HepG2 (cell line): Measurements from ENCODE around the gene SLC23A3. TPM values are rescaled to one million over a fixed set of nuclear protein-coding genes. Genes with fewer than 3 reads are reported as not detected.

Source experiments
- ATAC-seq: fragments of 200-7000 bp; cut with Tn5 transposase; 3 replicates; pipeline ENCODE4 v1.9.1; 2020; ENCODE audit warnings: mild to moderate bottlenecking, moderate library complexity
- BruUV-seq: library from RNA; stranded (reverse); fragments of 400-500 nt; replicated peaks from 2 replicates; lab custom pipeline; 2021; lab: Mats Ljungman, UMichigan
- CTCF ChIA-PET: fragments of 300-600 bp; formaldehyde crosslinking; extraction: SDS; loops from one replicate; lab custom pipeline; 2021; ENCODE audit warnings: low total read pairs, inconsistent platforms, low intra/inter-chr PET ratio; lab: Yijun Ruan, JAX
- POLR2A ChIA-PET: fragments of 350-600 bp; sonication (Branson Sonifier 250); formaldehyde crosslinking; loops from one replicate; lab custom pipeline; 2020; ENCODE audit warnings: antibody characterized with exemption, inconsistent platforms; lab: Yijun Ruan, JAX
- DNase-seq: peaks from one replicate; pipeline ENCODE4 v3.0.0-alpha.2; 2015; ENCODE audit warnings: low spot score
- FAIRE-seq: peaks from 3 replicates; lab custom pipeline; 2011; peaks lifted over from hg19 to GRCh38; lab: Jason Lieb, UNC
- H2AFZ ChIP-seq: one replicate; pipeline ENCODE4 v1.6.1; 2011; ENCODE audit warnings: low read length, inconsistent platforms
- H3K27ac ChIP-seq: fragments of 300-600 bp; 3 replicates; pipeline ENCODE4 v1.8.0; 2011; ENCODE audit warnings: mixed run types, mild to moderate bottlenecking, mixed read lengths, low read length, inconsistent platforms; ENCODE audit not compliant: insufficient read depth; ENCODE audit errors: extremely low read length
- H3K27me3 ChIP-seq, 2 experiments: fragments of 200-600 bp in 1 of 2; 2 replicates in 1 of 2; 3 replicates in 1 of 2; pipeline versions ENCODE4 v1.6.0 to v1.8.0; 2011; ENCODE audit warnings: low read length in 2 of 2, mild to moderate bottlenecking in 2 of 2, moderate library complexity in 2 of 2, inconsistent platforms in 1 of 2; ENCODE audit not compliant: insufficient read depth in 2 of 2, control insufficient read depth in 1 of 2
- H3K36me3 ChIP-seq, 2 experiments: fragments of 200-600 bp in 1 of 2; replicated peaks in 1 of 2; 2 replicates in 1 of 2; 3 replicates in 1 of 2; pipeline versions ENCODE4 v1.5.1 to v1.8.0; 2011; ENCODE audit warnings: low read length in 2 of 2, inconsistent platforms in 1 of 2; ENCODE audit not compliant: insufficient read depth in 2 of 2, control insufficient read depth in 1 of 2
- H3K4me1 ChIP-seq: 2 replicates; pipeline ENCODE4 v1.5.1; 2012; ENCODE audit warnings: low read length, inconsistent platforms; ENCODE audit not compliant: insufficient read depth
- H3K4me2 ChIP-seq: 2 replicates; pipeline ENCODE4 v1.6.0; 2011; ENCODE audit warnings: low read depth, low read length, inconsistent platforms
- H3K4me3 ChIP-seq, 3 experiments: fragments of 200-600 bp in 1 of 3; sonication (generic), shearing (Covaris generic) in 1 of 3; replicated peaks in 1 of 3; 2 replicates each; pipeline ENCODE4 v1.5.1; 2011 to 2016; ENCODE audit warnings: low read length in 3 of 3, inconsistent platforms in 2 of 3, low read depth in 2 of 3, mild to moderate bottlenecking in 2 of 3, control low read depth in 1 of 3, mixed read lengths in 1 of 3; ENCODE audit not compliant: insufficient read depth in 1 of 3
- H3K79me2 ChIP-seq: one replicate; pipeline ENCODE4 v1.6.1; 2011; ENCODE audit warnings: low read length, inconsistent platforms; ENCODE audit not compliant: insufficient read depth
- H3K9ac ChIP-seq: 2 replicates; pipeline ENCODE4 v1.6.0; 2011; ENCODE audit warnings: mild to moderate bottlenecking, low read depth, low read length, inconsistent platforms; ENCODE audit not compliant: insufficient read depth
- H3K9me3 ChIP-seq: 2 replicates; pipeline ENCODE4 v1.5.1; 2012; ENCODE audit warnings: mild to moderate bottlenecking, low read length
- H4K20me1 ChIP-seq: 2 replicates; pipeline ENCODE4 v1.6.0; 2011; ENCODE audit warnings: inconsistent platforms, mild to moderate bottlenecking, low read length, moderate library complexity; ENCODE audit not compliant: insufficient read depth
- BRD4 ChIP-seq: sonication (generic); formaldehyde crosslinking; IDR thresholded peaks from 2 replicates; pipeline ENCODE4 v1.4.0; 2020; ENCODE audit warnings: missing genetic modification reagents
- GPBP1L1 ChIP-seq: sonication (generic); formaldehyde crosslinking; IDR thresholded peaks from 2 replicates; pipeline ENCODE4 v1.5.0; 2020; ENCODE audit warnings: mild to moderate bottlenecking, missing genetic modification reagents
- MTF2 ChIP-seq: sonication (generic); formaldehyde crosslinking; IDR thresholded peaks from 2 replicates; pipeline ENCODE4 v1.5.0; 2020; ENCODE audit warnings: missing genetic modification reagents, borderline replicate concordance
- NBN ChIP-seq: fragments of 450-650 bp; conservative IDR thresholded peaks from 2 replicates; pipeline ENCODE4 v1.6.1; 2017
- REXO4 ChIP-seq: sonication (generic); formaldehyde crosslinking; IDR thresholded peaks from 2 replicates; pipeline ENCODE4 v1.8.0; 2022; ENCODE audit warnings: missing genetic modification reagents, mild to moderate bottlenecking, borderline replicate concordance
- RORA ChIP-seq: sonication (generic); formaldehyde crosslinking; IDR thresholded peaks from 2 replicates; pipeline ENCODE4 v1.5.0; 2020; ENCODE audit warnings: mild to moderate bottlenecking, missing genetic modification reagents, moderate library complexity
- SMAD1 ChIP-seq: sonication (generic); formaldehyde crosslinking; IDR thresholded peaks from 2 replicates; pipeline ENCODE4 v1.4.0; 2020; ENCODE audit warnings: missing genetic modification reagents, low read depth, mild to moderate bottlenecking, borderline replicate concordance
- SMARCC2 ChIP-seq: fragments of 450-650 bp; IDR thresholded peaks from 2 replicates; pipeline ENCODE4 v1.6.1; 2017; ENCODE audit warnings: antibody characterized with exemption, mild to moderate bottlenecking
- TGIF2 ChIP-seq: IDR thresholded peaks from 2 replicates; pipeline ENCODE4 v1.6.1; 2016; ENCODE audit warnings: control low read depth, missing compliant biosample characterization
- ZBTB42 ChIP-seq: sonication (generic); formaldehyde crosslinking; IDR thresholded peaks from 2 replicates; pipeline ENCODE4 v1.5.0; 2020; ENCODE audit warnings: mild to moderate bottlenecking, missing genetic modification reagents
- ZNF367 ChIP-seq: sonication (generic); formaldehyde crosslinking; IDR thresholded peaks from 2 replicates; pipeline ENCODE4 v1.4.0; 2020; ENCODE audit warnings: missing genetic modification reagents, borderline replicate concordance
- ZNF512B ChIP-seq: sonication (generic); formaldehyde crosslinking; IDR thresholded peaks from 2 replicates; pipeline ENCODE4 v1.5.1; 2020; ENCODE audit warnings: missing genetic modification reagents, mild to moderate bottlenecking, borderline replicate concordance
- ZNF558 ChIP-seq: sonication (generic); formaldehyde crosslinking; IDR thresholded peaks from 2 replicates; pipeline ENCODE4 v1.9.0; 2022; ENCODE audit warnings: mild to moderate bottlenecking, missing genetic modification reagents, borderline replicate concordance
- ZNF572 ChIP-seq: sonication (generic); formaldehyde crosslinking; IDR thresholded peaks from 2 replicates; pipeline ENCODE4 v1.5.1; 2020; ENCODE audit warnings: mild to moderate bottlenecking, missing genetic modification reagents
- ZNF619 ChIP-seq: sonication (generic); formaldehyde crosslinking; IDR thresholded peaks from 2 replicates; pipeline ENCODE4 v1.4.0; 2020; ENCODE audit warnings: mild to moderate bottlenecking, missing genetic modification reagents
- ZNF790 ChIP-seq: sonication (generic); formaldehyde crosslinking; IDR thresholded peaks from 2 replicates; pipeline ENCODE4 v1.8.0; 2022; ENCODE audit warnings: missing genetic modification reagents, mild to moderate bottlenecking, borderline replicate concordance
- WGBS: methylation state at CpG from one replicate; pipeline ENCODE4 v1.1.6; 2017; ENCODE audit warnings: low lambda C conversion rate; 5-methylcytosine and 5-hydroxymethylcytosine counted together
- in situ Hi-C: cut with HindIII; loops from 2 replicates; pipeline ENCODE4 v1.10.0; 2017; ENCODE audit warnings: low pct_unique_long_range_greater_than_20kb; ENCODE audit not compliant: extremely low pct_ligation_motif_present
- intact Hi-C: fragments of 100-400 bp; cut with micrococcal nuclease; formaldehyde crosslinking; loops from one replicate; pipeline ENCODE4 v1.10.0; 2022; ENCODE audit not compliant: unreplicated experiment
- polyA plus RNA-seq, 8 experiments: library from polyadenylated mRNA; depleted of rRNA in 3 of 8; stranded (reverse) in 7 of 8; unstranded in 1 of 8; fragments of >200 nt; fragmentation: Illumina TruSeq in 4 of 8; extraction: Trizol in 4 of 8; gene quantifications; 2 replicates each; pipeline versions ENCODE4 v1.2.1 to v1.2.3, GENCODE V29; 2011 to 2016; ENCODE audit warnings: low read depth in 4 of 8, missing spikeins in 1 of 8, mixed read lengths in 1 of 8; ENCODE audit not compliant: insufficient read depth in 1 of 8
- total RNA-seq, 5 experiments: library from RNA; depleted of rRNA; stranded (reverse); fragments of >200 nt; fragmentation: Illumina TruSeq; extraction: Trizol; gene quantifications; 2 replicates each; pipeline ENCODE4 v1.2.3, GENCODE V29; 2016; ENCODE audit warnings: low read depth in 1 of 5
- TF ChIP-seq, protein P1 (sequence below): sonication (generic); formaldehyde crosslinking; IDR thresholded peaks from 2 replicates; pipeline ENCODE4 v1.9.0; 2021; ENCODE audit warnings: missing genetic modification reagents, borderline replicate concordance

The SLC23A3 gene
- total and polyA plus RNA-seq, 2 of the 13 experiments (the other 11 are each of a cell fraction or from before 2014, with no cell fraction given) = 0.38 to 0.78 TPM

GRCh38 chr2:219125225-219125885 lies 44.5 kb downstream of the SLC23A3 start:
- ATAC-seq = peak; percentile 41
- Histone ChIP-seq H3K4me1 (peaks cover 57% of the 10 kb centered on the region), H3K27me3 (no peaks in the 10 kb centered on the region), H3K79me2 (no peaks in the 10 kb centered on the region), H2AFZ (no peak overlapping the region), H3K4me3 (no peak overlapping the region), H3K36me3 (no peaks in the 10 kb centered on the region; a peak in 1 of 5 replicates), H3K4me2 (peak overlapping the region; percentile 29), H3K9ac (no peak overlapping the region), H4K20me1 (peaks cover 23% of the 10 kb centered on the region), H3K9me3 (no peaks in the 10 kb centered on the region), H3K27ac (no peak overlapping the region)
- ChIA-PET POLR2A (interaction anchor here (1.0 kb wide), 1 partner anchor 67 kb away, joined by 3 read pairs; no protein-coding TSS in a partner anchor), CTCF (no interaction called here)
- FAIRE-seq = peak; percentile 23
- in situ Hi-C loops = no loop called here
- DNase-seq = peak; percentile 77
- BruUV-seq = no TSS peak
- intact Hi-C loops = no loop called here
- 35% methylated on average over 10 of the region's 10 CpGs for WGBS
- TF ChIP-seq TGIF2 (CRISPR knock-in tag) (peak; percentile 44; the same call in 1 of the 2 replicates), ZNF558 (CRISPR knock-in tag) (no peak), ZNF790 (CRISPR knock-in tag) (no peak), ZNF619 (CRISPR knock-in tag) (no peak), RORA (CRISPR knock-in tag) (no peak), REXO4 (no peak), GPBP1L1 (CRISPR knock-in tag) (no peak), MTF2 (no peak), ZNF367 (CRISPR knock-in tag) (no peak), NBN (no peak), SMARCC2 (no peak), ZBTB42 (CRISPR knock-in tag) (no peak), ZNF572 (CRISPR knock-in tag) (no peak), ZNF512B (no peak), BRD4 (CRISPR knock-in tag) (no peak), SMAD1 (CRISPR knock-in tag) (no peak)
- TF ChIP-seq, protein P1, sequence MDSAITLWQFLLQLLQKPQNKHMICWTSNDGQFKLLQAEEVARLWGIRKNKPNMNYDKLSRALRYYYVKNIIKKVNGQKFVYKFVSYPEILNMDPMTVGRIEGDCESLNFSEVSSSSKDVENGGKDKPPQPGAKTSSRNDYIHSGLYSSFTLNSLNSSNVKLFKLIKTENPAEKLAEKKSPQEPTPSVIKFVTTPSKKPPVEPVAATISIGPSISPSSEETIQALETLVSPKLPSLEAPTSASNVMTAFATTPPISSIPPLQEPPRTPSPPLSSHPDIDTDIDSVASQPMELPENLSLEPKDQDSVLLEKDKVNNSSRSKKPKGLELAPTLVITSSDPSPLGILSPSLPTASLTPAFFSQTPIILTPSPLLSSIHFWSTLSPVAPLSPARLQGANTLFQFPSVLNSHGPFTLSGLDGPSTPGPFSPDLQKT = no peak
